ENCODE data around the gene ERCC4. TPM values are rescaled to one million over a fixed set of nuclear protein-coding genes. Genes with fewer than 3 reads are reported as not detected.
"Not testable (repeated sequence)": the region's sequence is repeated elsewhere in the genome, so short reads cannot be mapped to it uniquely, and the experiment has no call there.

The ERCC4 gene
- total RNA-seq, 6 experiments from 2014 or later = 14.6 to 18.8 (median 15.8) TPM

DNA sequence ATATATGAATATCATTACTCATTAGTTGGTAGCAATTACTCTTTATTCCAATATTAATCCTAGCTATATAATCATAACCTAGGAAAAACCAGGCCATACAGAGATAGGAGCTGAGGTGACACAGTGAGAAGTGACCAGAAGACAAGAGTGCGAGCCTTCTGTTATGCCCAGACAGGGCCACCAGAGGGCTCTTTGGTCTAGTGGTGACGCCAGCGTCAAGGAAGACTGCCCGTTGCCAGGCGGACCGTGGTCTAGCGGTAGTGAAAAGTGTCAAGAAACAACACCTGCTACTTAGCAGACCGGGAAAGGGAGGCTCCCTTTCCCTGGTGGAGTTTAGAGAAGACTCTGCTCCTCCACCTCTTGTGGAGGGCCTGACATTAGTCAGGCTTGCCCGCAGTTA is 15.1 kb upstream of the ERCC4 start:
- H3K27ac Mint-ChIP-seq; H3K36me3 Mint-ChIP-seq (ENCODE audit: low read depth); H3K27me3 Mint-ChIP-seq (ENCODE audit: insufficient read depth); H3K9me3 Mint-ChIP-seq; H3K4me3 Mint-ChIP-seq; H3K4me1 Mint-ChIP-seq (ENCODE audit: low read depth); DNase-seq: not testable (repeated sequence)
- TF ChIP-seq, protein P1, sequence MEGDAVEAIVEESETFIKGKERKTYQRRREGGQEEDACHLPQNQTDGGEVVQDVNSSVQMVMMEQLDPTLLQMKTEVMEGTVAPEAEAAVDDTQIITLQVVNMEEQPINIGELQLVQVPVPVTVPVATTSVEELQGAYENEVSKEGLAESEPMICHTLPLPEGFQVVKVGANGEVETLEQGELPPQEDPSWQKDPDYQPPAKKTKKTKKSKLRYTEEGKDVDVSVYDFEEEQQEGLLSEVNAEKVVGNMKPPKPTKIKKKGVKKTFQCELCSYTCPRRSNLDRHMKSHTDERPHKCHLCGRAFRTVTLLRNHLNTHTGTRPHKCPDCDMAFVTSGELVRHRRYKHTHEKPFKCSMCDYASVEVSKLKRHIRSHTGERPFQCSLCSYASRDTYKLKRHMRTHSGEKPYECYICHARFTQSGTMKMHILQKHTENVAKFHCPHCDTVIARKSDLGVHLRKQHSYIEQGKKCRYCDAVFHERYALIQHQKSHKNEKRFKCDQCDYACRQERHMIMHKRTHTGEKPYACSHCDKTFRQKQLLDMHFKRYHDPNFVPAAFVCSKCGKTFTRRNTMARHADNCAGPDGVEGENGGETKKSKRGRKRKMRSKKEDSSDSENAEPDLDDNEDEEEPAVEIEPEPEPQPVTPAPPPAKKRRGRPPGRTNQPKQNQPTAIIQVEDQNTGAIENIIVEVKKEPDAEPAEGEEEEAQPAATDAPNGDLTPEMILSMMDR (IDR thresholded peaks at IDR 0.05) = peak; percentile 64

DNA sequence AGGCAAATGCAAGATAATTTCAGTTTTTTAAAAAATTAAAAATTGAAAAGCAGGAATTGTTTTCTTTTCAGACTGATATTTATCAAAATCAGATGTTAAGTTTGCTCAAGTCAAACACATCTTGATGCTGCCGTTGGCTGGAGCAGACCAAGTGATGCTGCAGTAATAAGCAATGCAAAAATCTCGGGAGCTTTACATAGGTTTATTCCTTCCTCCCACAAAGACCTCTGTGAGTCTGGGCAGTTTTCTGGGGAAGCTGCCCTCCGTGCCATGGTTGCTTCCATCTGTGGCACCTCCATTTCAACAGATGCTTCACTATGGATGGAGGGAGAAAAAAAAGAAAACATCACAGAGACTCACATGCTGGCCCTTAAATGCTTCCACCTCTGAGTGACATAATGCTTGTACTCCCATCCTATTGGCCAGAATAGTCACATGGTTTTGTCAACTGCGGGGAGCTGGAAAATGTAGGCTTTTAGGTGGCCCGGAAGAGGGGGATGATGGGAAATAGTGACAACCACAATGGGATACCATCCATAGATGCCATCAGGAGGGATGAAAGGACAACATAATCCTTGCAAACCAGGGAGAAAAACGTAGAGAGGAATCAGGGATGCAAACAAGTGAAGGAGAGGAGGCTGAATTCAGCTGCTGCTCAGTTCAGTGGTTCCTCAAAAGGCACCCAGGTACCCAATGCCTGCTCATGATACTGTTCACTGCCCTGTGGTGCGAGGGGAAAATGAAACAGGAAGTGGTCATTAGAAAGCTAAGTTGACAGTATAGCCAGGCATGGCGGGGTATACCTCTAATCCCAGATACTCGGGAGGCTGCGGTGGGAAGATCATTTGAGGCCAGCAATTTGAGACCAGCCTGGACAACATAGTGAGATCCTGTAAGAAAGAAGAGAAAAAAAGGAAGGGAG is 13.5 kb upstream of the ERCC4 start:
- Mint-ChIP-seq H3K27me3 (ENCODE audit: insufficient read depth) (peaks cover 5% of the 10 kb centered on the region), H3K27ac (no peak overlapping the region), H3K4me1 (ENCODE audit: low read depth) (peaks cover 13% of the 10 kb centered on the region; the same call in 1 of the 2 replicates), H3K9me3 (no peaks in the 10 kb centered on the region), H3K4me3 (peak overlapping the region; percentile 35; the same call in 1 of the 2 replicates), H3K36me3 (ENCODE audit: low read depth) (no peaks in the 10 kb centered on the region)
- no peak for DNase-seq
- TF ChIP-seq, protein P1 (IDR thresholded peaks at IDR 0.05) = no peak

DNA sequence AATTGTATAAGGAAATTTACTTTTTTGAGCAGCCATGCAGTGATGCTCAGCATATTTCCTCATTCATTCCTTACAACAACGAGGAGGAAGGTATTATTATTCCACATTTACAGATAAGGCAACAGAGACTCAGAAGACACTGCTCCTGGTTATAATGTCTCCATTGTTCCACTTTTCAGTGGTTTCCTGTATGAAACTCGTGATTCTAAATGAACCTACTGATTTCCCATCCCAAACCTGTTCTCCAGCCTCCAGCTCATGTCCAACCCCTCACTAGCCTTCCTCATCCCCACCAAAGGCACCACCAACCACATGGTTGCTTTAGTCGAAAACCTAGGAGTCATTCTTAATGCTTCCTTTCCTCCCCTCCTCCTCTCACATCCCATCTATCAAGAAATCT is 12.5 kb upstream of the ERCC4 start:
- Mint-ChIP-seq H3K4me3 (no peak overlapping the region), H3K27me3 (ENCODE audit: insufficient read depth) (peaks cover 5% of the 10 kb centered on the region), H3K9me3 (peaks cover 4% of the 10 kb centered on the region), H3K4me1 (ENCODE audit: low read depth) (peaks cover 13% of the 10 kb centered on the region; the same call in 1 of the 2 replicates), H3K36me3 (ENCODE audit: low read depth) (no peaks in the 10 kb centered on the region), H3K27ac (no peak overlapping the region)
- DNase-seq = no peak
- TF ChIP-seq, protein P1 (IDR thresholded peaks at IDR 0.05) = no peak

DNA sequence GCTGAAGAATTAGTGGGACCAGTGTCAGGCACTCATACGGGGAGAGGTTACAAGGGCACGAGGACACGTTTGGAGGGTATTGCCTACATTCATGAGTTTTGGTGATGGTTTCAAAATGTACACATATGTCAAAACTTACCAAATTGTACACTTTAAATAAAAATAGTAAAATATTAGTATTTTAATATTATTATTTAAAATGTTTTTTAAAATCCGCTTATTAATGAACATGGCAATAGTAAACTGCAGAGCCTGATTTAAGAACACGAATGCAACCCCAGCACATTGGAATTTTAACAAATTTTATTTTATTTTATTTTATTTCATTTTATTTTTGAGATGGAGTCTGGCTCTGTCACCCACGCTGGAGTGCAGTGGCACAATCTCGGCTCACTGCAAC is 10.9 kb upstream of the ERCC4 start:
- peaks cover 13% of the 10 kb centered on the region; the same call in 1 of the 2 replicates for H3K4me1 Mint-ChIP-seq (ENCODE audit: low read depth)
- no peak for DNase-seq
- TF ChIP-seq, protein P1 (IDR thresholded peaks at IDR 0.05) = no peak
- H3K9me3 Mint-ChIP-seq = peaks cover 4% of the 10 kb centered on the region
- H3K27ac Mint-ChIP-seq = no peak overlapping the region
- no peaks in the 10 kb centered on the region for H3K36me3 Mint-ChIP-seq (ENCODE audit: low read depth)
- peaks cover 7% of the 10 kb centered on the region for H3K27me3 Mint-ChIP-seq (ENCODE audit: insufficient read depth)
- H3K4me3 Mint-ChIP-seq = no peak overlapping the region

DNA sequence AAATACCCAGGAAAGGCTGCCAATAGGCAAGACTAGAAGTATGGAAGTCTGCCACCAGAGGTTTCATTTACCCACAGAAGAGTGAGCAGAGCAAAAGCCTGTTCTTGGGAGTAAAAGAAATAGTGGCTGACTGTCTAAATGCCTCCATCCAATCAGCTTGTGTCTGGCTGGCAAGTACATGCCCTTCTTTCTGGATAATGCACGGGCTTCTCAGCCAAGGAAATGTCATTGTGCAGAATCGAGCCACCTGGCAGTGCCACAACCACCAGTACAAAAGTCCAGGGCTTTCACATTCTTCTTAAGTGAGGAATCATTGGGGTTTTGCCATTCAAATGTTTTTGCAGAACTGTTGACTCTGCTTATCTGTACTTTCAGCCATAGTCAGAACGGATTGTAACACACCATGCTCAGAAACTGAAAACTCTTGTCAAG is 10.1 kb upstream of the ERCC4 start:
- Mint-ChIP-seq H3K27me3 (ENCODE audit: insufficient read depth) (peaks cover 12% of the 10 kb centered on the region), H3K36me3 (ENCODE audit: low read depth) (no peaks in the 10 kb centered on the region), H3K4me1 (ENCODE audit: low read depth) (peaks cover 13% of the 10 kb centered on the region; the same call in 1 of the 2 replicates), H3K27ac (no peak overlapping the region), H3K4me3 (peak overlapping the region; percentile 15; the same call in 1 of the 2 replicates), H3K9me3 (peaks cover 4% of the 10 kb centered on the region)
- TF ChIP-seq, protein P1 (IDR thresholded peaks at IDR 0.05) = no peak
- DNase-seq = peak; percentile 41
